Ovary (tissue), 9 donors: Measurements from ENCODE around the gene TCFL5. TPM values are rescaled to one million over a fixed set of nuclear protein-coding genes. Genes with fewer than 3 reads are reported as not detected.
A peak's percentile ranks its signal among the peaks of the same experiment; 100 is the strongest.

ENCODE experiments used
- DNase-seq, 5 donors: peaks; one replicate each; pipeline ENCODE4 v3.0.0-alpha.2; 2019 to 2020
- H3K27ac ChIP-seq, 2 donors: fragments of 200-600 bp; one replicate each; pipeline versions ENCODE4 v1.5.1 to v1.8.0; 2019 to 2022
- H3K27me3 ChIP-seq: fragments of 200-600 bp; one replicate; pipeline ENCODE4 v1.8.0; 2022
- H3K36me3 ChIP-seq: fragments of 200-600 bp; sonication (generic); one replicate; pipeline ENCODE4 v1.5.1; 2019
- H3K4me1 ChIP-seq: one replicate; pipeline ENCODE4 v1.8.1; 2013; ENCODE audit warnings: mild to moderate bottlenecking, moderate library complexity; ENCODE audit not compliant: insufficient read depth
- H3K4me3 ChIP-seq: fragments of 200-600 bp; sonication (generic); one replicate; pipeline ENCODE4 v1.5.1; 2017
- H3K9me3 ChIP-seq, 2 donors: fragments of 200-600 bp in 1 of 2; sonication (generic) in 1 of 2; one replicate each; pipeline versions ENCODE4 v1.5.1 to v1.8.1; 2013 to 2019; ENCODE audit warnings: mild to moderate bottlenecking in 1 of 2, moderate library complexity in 1 of 2
- EP300 ChIP-seq: sonication (generic); formaldehyde crosslinking; IDR thresholded peaks from one replicate; pipeline ENCODE4 v1.6.1; 2017; ENCODE audit warnings: antibody characterized with exemption
- POLR2A ChIP-seq: fragments of 450-650 bp; IDR thresholded peaks from one replicate; pipeline ENCODE4 v1.6.1; 2017; ENCODE audit warnings: antibody characterized with exemption, mild to moderate bottlenecking, moderate library complexity
- WGBS, 3 donors: extraction: QIAGEN DNeasy Blood & Tissue Kit in 1 of 3; methylation state at CpG; one replicate each; pipeline versions ENCODE4 v1.1.5 to v1.1.7; 2013 to 2017; 5-methylcytosine and 5-hydroxymethylcytosine counted together
- intact Hi-C, 4 donors: fragments of 100-400 bp; cut with DNase I; formaldehyde crosslinking; loops; one replicate each; pipeline versions ENCODE4 v1.11.0 to v1.15.1; 2022 to 2023
- polyA plus RNA-seq, 2 donors: library from polyadenylated mRNA; stranded (reverse); fragments of 200-250 nt in 1 of 2; fragments of 350-450 nt in 1 of 2; fragmentation: Illumina TruSeq in 1 of 2; extraction: RNeasy Lipid Tissue Mini Kit (QIAGEN cat#74804) in 1 of 2; gene quantifications; one replicate each; pipeline ENCODE4 v1.2.3, GENCODE V29; 2013 to 2014
- total RNA-seq, 7 donors: library from RNA; depleted of rRNA in 2 of 7; stranded (reverse); fragments of >200 nt in 2 of 7; fragmentation: NEBNext Ultra II Directional in 3 of 7; extraction: Animal tissue kit (Norgen Biotek cat#: 25700) in 3 of 7; gene quantifications; one replicate each; pipeline versions ENCODE4 v1.1.0 to v1.2.4, GENCODE V29; 2016 to 2023
- TF ChIP-seq, protein P1 (sequence below), 3 donors: fragments of 450-650 bp in 2 of 3; fragments of 200-600 bp in 1 of 3; IDR thresholded peaks; one replicate each; pipeline versions ENCODE4 v1.5.1 to v1.8.0; 2016 to 2022; ENCODE audit warnings: antibody characterized with exemption in 3 of 3, mild to moderate bottlenecking in 1 of 3
- donor health status: DM: no; HTN: no; CAD: no; lungs with moderate emphysema.
- donor health status: DM: no; HTN: no; CAD: no.
- donor health status: Bipolar disorder and iron deficiency.
- donor health status: DM: yes; HTN: yes; CAD: no.
- donor health status: DM: no; HTN: no; CAD: no.
- donor health status: DM: yes; HTN: yes; CAD: no.

Gene TCFL5
- total and polyA plus RNA-seq, 9 donors = 8.1 to 17.9 (median 12.3) TPM

- peaks cover 7% of the 10 kb centered on the region for H3K4me1 ChIP-seq
- no peaks in the 10 kb centered on the region for H3K27me3 ChIP-seq
- TF ChIP-seq EP300 (no peak), POLR2A (no peak)
- TF ChIP-seq, protein P1, sequence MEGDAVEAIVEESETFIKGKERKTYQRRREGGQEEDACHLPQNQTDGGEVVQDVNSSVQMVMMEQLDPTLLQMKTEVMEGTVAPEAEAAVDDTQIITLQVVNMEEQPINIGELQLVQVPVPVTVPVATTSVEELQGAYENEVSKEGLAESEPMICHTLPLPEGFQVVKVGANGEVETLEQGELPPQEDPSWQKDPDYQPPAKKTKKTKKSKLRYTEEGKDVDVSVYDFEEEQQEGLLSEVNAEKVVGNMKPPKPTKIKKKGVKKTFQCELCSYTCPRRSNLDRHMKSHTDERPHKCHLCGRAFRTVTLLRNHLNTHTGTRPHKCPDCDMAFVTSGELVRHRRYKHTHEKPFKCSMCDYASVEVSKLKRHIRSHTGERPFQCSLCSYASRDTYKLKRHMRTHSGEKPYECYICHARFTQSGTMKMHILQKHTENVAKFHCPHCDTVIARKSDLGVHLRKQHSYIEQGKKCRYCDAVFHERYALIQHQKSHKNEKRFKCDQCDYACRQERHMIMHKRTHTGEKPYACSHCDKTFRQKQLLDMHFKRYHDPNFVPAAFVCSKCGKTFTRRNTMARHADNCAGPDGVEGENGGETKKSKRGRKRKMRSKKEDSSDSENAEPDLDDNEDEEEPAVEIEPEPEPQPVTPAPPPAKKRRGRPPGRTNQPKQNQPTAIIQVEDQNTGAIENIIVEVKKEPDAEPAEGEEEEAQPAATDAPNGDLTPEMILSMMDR (IDR thresholded peaks at IDR 0.05) = no peak
- intact Hi-C loops = no loop called here
- no peaks in the 10 kb centered on the region for H3K36me3 ChIP-seq
- no peaks in the 10 kb centered on the region for H3K9me3 ChIP-seq
- H3K27ac ChIP-seq = peak overlapping the region in 1 of 2 donors; percentile 24
- peak in 3 of 5 donors; percentile 45 to 50 (median 48) for DNase-seq
- WGBS, 3 donors = 84 to 88% (median 86%) methylated on average over 19 to 26 of the region's 26 CpGs
- H3K4me3 ChIP-seq = no peak overlapping the region
Observed at GRCh38 chr20:62797671-62798532, 63.7 kb downstream of the TCFL5 start.

DNA sequence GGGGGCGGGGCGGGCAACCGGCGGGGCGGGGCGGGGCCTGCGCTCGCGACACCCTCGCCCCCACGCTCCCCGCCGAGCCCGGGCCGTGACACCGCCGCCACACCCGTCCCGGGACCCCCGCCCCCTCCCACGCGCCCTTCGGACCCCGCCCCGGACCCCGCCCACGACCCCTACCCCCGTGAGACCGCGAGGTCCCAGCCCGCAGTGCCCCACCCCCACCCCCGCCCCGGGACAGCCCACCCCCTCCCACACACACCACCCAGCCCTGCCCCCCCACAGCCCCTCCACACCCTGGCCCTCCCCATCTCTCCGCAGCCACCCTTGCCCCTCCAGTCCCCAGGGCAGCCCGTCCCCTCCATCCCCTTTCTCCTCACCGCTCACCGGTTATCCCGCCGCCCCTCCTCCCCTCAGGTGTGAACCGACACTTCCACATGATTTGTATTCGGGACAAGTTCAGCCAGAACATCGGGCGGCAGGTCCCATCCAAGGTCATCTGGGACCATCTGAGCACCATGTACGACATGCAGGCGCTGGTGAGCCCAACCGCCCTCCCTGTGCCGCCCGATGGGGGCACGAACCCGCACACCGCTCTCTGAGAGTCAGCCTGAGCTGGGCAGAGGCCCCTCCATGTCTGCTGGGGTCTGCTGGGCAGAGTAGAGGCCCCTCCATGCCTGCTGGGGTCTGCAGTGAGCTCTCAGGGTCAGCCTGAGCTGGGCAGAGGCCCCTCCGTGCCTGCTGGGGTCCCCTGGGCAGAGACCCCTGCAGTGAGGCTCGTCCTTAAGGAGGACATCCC is 64.7 kb downstream of the TCFL5 start:
- H3K36me3 ChIP-seq = no peaks in the 10 kb centered on the region
- no peaks in the 10 kb centered on the region for H3K27me3 ChIP-seq
- 12 to 34% (median 15%) methylated on average over 17 to 53 of the region's 53 CpGs for WGBS, 3 donors
- H3K27ac ChIP-seq = peak overlapping the region; percentile 92 to 94
- H3K4me1 ChIP-seq = peaks cover 7% of the 10 kb centered on the region
- TF ChIP-seq, protein P1 (IDR thresholded peaks at IDR 0.05) = no peak
- TF ChIP-seq EP300 = no peak
- no peak for TF ChIP-seq POLR2A
- H3K9me3 ChIP-seq = no peaks in the 10 kb centered on the region
- DNase-seq = peak in 3 of 5 donors; percentile 59 to 69 (median 63)
- peak overlapping the region; percentile 78 for H3K4me3 ChIP-seq
- intact Hi-C loops = no loop called here

DNA sequence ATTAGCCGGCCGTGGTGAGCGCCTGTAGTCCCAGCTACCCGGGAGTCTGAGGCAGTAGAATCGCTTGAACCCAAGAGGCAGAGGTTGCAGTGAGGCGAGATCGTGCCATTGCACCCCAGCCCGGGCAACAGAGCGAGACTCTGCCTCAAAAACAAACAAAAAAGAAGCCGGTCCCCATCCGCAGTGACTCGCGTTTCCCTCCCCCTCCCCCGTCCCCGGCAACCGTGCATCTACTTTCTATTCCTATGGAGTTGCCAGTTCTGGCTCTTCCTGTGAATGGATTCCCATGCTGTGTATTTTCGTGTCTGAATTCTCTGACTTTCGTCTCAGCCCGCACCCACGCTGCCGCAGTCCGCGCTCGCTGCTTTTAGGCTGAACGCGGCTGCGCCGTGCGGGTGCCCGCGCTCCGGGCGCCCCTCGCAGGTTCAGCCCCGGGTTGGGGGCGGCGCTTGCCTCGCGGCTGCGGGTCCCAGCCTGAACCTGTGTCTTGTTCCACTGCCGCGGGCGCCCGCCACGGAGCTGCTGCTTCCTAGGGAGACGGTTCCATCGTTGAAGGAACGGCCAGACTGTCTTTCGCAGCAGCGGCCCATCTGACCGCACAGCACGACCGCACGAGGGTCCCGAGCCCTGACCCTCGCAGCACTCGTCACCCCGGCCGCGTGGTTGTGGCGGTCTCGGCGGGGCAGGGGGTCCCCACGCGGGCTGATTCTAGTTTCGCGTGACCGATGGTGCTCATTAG is 66.4 kb downstream of the TCFL5 start:
- H3K36me3 ChIP-seq = no peaks in the 10 kb centered on the region
- DNase-seq = peak; percentile 62 to 80 (median 70)
- peak overlapping the region; percentile 78 for H3K4me3 ChIP-seq
- no peak for TF ChIP-seq POLR2A
- TF ChIP-seq EP300 = no peak
- TF ChIP-seq, protein P1 (IDR thresholded peaks at IDR 0.05) = no peak
- peak overlapping the region; percentile 92 for H3K27ac ChIP-seq
- peaks cover 7% of the 10 kb centered on the region for H3K4me1 ChIP-seq
- 0 to 1% (median 1%) methylated on average over 68 of the region's 68 CpGs for WGBS, 3 donors
- H3K27me3 ChIP-seq = no peaks in the 10 kb centered on the region
- no peaks in the 10 kb centered on the region for H3K9me3 ChIP-seq
- intact Hi-C loops = no loop called here
